Muscle of leg (tissue), 11 donors: Measurements from ENCODE around the gene PPM1E. TPM values are rescaled to one million over a fixed set of nuclear protein-coding genes. Genes with fewer than 3 reads are reported as not detected.

Experiments
- DNase-seq: peaks from one replicate; pipeline ENCODE4 v3.0.0; 2013
- H3K27ac ChIP-seq: one replicate; pipeline ENCODE4 v1.5.1; 2013; ENCODE audit warnings: mild to moderate bottlenecking, low read length, control low read depth
- H3K27me3 ChIP-seq: one replicate; pipeline ENCODE4 v1.6.1; 2013; ENCODE audit warnings: low read length; ENCODE audit not compliant: control insufficient read depth, insufficient read depth
- H3K36me3 ChIP-seq: one replicate; pipeline ENCODE4 v1.6.1; 2013; ENCODE audit warnings: low read length; ENCODE audit not compliant: control insufficient read depth, insufficient read depth
- H3K4me1 ChIP-seq: one replicate; pipeline ENCODE4 v1.6.1; 2013; ENCODE audit warnings: low read length; ENCODE audit not compliant: control insufficient read depth, insufficient read depth
- H3K4me3 ChIP-seq: one replicate; pipeline ENCODE4 v1.5.1; 2013; ENCODE audit warnings: low read length, control low read depth
- H3K9me3 ChIP-seq: replicated peaks from 2 replicates; pipeline ENCODE4 v1.6.1; 2013; ENCODE audit warnings: low read depth, low read length; ENCODE audit not compliant: control insufficient read depth
- WGBS: methylation state at CpG from one replicate; pipeline ENCODE4 v1.1.5; 2013; ENCODE audit warnings: missing lambda C conversion rate; ENCODE audit not compliant: insufficient coverage; 5-methylcytosine and 5-hydroxymethylcytosine counted together
- polyA plus RNA-seq, 8 donors: library from polyadenylated mRNA; unstranded; fragments of 120-200 nt; gene quantifications; one replicate each; pipeline versions ENCODE4 v1.2.1 to v1.2.3, GENCODE V29; 2013; ENCODE audit warnings: inconsistent platforms in 1 of 8, low replicate concordance in 1 of 8; ENCODE audit not compliant: insufficient read length in 8 of 8, insufficient read depth in 1 of 8
- total RNA-seq: library from RNA; stranded (reverse); fragments of 120-200 nt; gene quantifications from one replicate; pipeline ENCODE4 v1.2.4, GENCODE V29; 2013

PPM1E gene
- total and polyA plus RNA-seq, 9 donors = 0.85 to 2.9 (median 1.7) TPM

GRCh38 chr17:59002126-59002525 lies 246.5 kb downstream of the PPM1E start:
- Histone ChIP-seq H3K36me3 (no peaks in the 10 kb centered on the region), H3K9me3 (no peaks in the 10 kb centered on the region), H3K27me3 (no peaks in the 10 kb centered on the region), H3K4me1 (peaks cover 2% of the 10 kb centered on the region), H3K4me3 (no peak overlapping the region), H3K27ac (peak overlapping the region; percentile 53)
- DNase-seq = no peak
- no CpG with 5 or more reads among the region's 3 CpGs for whole genome bisulfite sequencing

GRCh38 chr17:59002848-59003247 lies 247.2 kb downstream of the PPM1E start:
- Histone ChIP-seq H3K27me3 (no peaks in the 10 kb centered on the region), H3K4me3 (no peak overlapping the region), H3K36me3 (no peaks in the 10 kb centered on the region), H3K4me1 (peaks cover 2% of the 10 kb centered on the region), H3K9me3 (no peaks in the 10 kb centered on the region), H3K27ac (peak overlapping the region; percentile 31)
- WGBS = 100% methylated on average over 2 of the region's 2 CpGs
- no peak for DNase-seq

- Histone ChIP-seq H3K9me3 (no peaks in the 10 kb centered on the region), H3K4me3 (no peak overlapping the region), H3K36me3 (peaks cover 1% of the 10 kb centered on the region), H3K27me3 (no peaks in the 10 kb centered on the region), H3K4me1 (peaks cover 2% of the 10 kb centered on the region), H3K27ac (no peak overlapping the region)
- DNase-seq = no peak
- no CpG with 5 or more reads among the region's 1 CpG for WGBS
Observed at GRCh38 chr17:59003860-59004259, 248.2 kb downstream of the PPM1E start.

GRCh38 chr17:59004338-59005111 lies 248.9 kb downstream of the PPM1E start:
- H3K4me1 ChIP-seq = peaks cover 2% of the 10 kb centered on the region
- peak; percentile 68 for DNase-seq
- no peak overlapping the region for H3K4me3 ChIP-seq
- no peaks in the 10 kb centered on the region for H3K27me3 ChIP-seq
- no peaks in the 10 kb centered on the region for H3K9me3 ChIP-seq
- H3K27ac ChIP-seq = no peak overlapping the region
- peaks cover 3% of the 10 kb centered on the region for H3K36me3 ChIP-seq
- WGBS = no CpG with 5 or more reads among the region's 4 CpGs

GRCh38 chr17:59007995-59008394 lies 252.3 kb downstream of the PPM1E start:
- Histone ChIP-seq H3K9me3 (no peaks in the 10 kb centered on the region), H3K36me3 (peaks cover 6% of the 10 kb centered on the region), H3K4me1 (peaks cover 2% of the 10 kb centered on the region), H3K27me3 (no peaks in the 10 kb centered on the region), H3K27ac (no peak overlapping the region), H3K4me3 (no peak overlapping the region)
- DNase-seq = no peak
- WGBS = no CpG with 5 or more reads among the region's 2 CpGs

- Histone ChIP-seq H3K4me3 (no peak overlapping the region), H3K27me3 (no peaks in the 10 kb centered on the region), H3K27ac (no peak overlapping the region), H3K9me3 (no peaks in the 10 kb centered on the region), H3K4me1 (peaks cover 2% of the 10 kb centered on the region), H3K36me3 (peaks cover 6% of the 10 kb centered on the region)
- DNase-seq = no peak
- WGBS = 100% methylated on average over 1 of the region's 2 CpGs
Observed at GRCh38 chr17:59008737-59009136, 253.1 kb downstream of the PPM1E start.

GRCh38 chr17:59010026-59010425 lies 254.4 kb downstream of the PPM1E start:
- DNase-seq = no peak
- H3K9me3 ChIP-seq = no peaks in the 10 kb centered on the region
- H3K4me3 ChIP-seq = no peak overlapping the region
- WGBS = 90% methylated on average over 2 of the region's 2 CpGs
- peaks cover 6% of the 10 kb centered on the region for H3K36me3 ChIP-seq
- H3K27ac ChIP-seq = peak overlapping the region; percentile 10
- peaks cover 2% of the 10 kb centered on the region for H3K4me1 ChIP-seq
- H3K27me3 ChIP-seq = no peaks in the 10 kb centered on the region

- Histone ChIP-seq H3K9me3 (no peaks in the 10 kb centered on the region), H3K27me3 (no peaks in the 10 kb centered on the region), H3K36me3 (peaks cover 6% of the 10 kb centered on the region), H3K4me3 (no peak overlapping the region), H3K4me1 (peaks cover 2% of the 10 kb centered on the region), H3K27ac (no peak overlapping the region)
- no peak for DNase-seq
- 89% methylated on average over 1 of the region's 2 CpGs for WGBS
Observed at GRCh38 chr17:59011975-59012374, 256.3 kb downstream of the PPM1E start.

GRCh38 chr17:59018019-59018418 lies 262.4 kb downstream of the PPM1E start:
- Histone ChIP-seq H3K9me3 (no peaks in the 10 kb centered on the region), H3K27me3 (no peaks in the 10 kb centered on the region), H3K36me3 (no peaks in the 10 kb centered on the region), H3K27ac (no peak overlapping the region), H3K4me3 (no peak overlapping the region), H3K4me1 (no peaks in the 10 kb centered on the region)
- DNase-seq = no peak
- WGBS = no CpG with 5 or more reads among the region's 1 CpG

- H3K27ac ChIP-seq = no peak overlapping the region
- no peak overlapping the region for H3K4me3 ChIP-seq
- H3K36me3 ChIP-seq = peaks cover 7% of the 10 kb centered on the region
- no peak for DNase-seq
- H3K27me3 ChIP-seq = no peaks in the 10 kb centered on the region
- H3K4me1 ChIP-seq = no peaks in the 10 kb centered on the region
- H3K9me3 ChIP-seq = no peaks in the 10 kb centered on the region
- no CpG with 5 or more reads among the region's 2 CpGs for WGBS
Observed at GRCh38 chr17:59024916-59025315, 269.3 kb downstream of the PPM1E start.
